Activated naive CD8-positive, alpha-beta T cell treated with anti-CD3 and anti-CD28 coated beads for 36 hours (primary cell): ENCODE data around the gene IGSF1. TPM values are rescaled to one million over a fixed set of nuclear protein-coding genes. Genes with fewer than 3 reads are reported as not detected.
"Not testable (repeated sequence)": the region's sequence is repeated elsewhere in the genome, so short reads cannot be mapped to it uniquely, and the experiment has no call there.

Experiments
- DNase-seq: peaks from one replicate; pipeline ENCODE4 v3.0.0; 2021
- H3K27ac Mint-ChIP-seq: one replicate; pipeline ENCODE4 v1.8.0; 2022; ENCODE audit warnings: mild to moderate bottlenecking, moderate library complexity, mixed read lengths
- H3K27me3 Mint-ChIP-seq: one replicate; pipeline ENCODE4 v1.8.0; 2022; ENCODE audit warnings: mild to moderate bottlenecking, mixed read lengths
- H3K36me3 Mint-ChIP-seq: one replicate; pipeline ENCODE4 v1.8.0; 2021; ENCODE audit warnings: mild to moderate bottlenecking, mixed read lengths
- H3K4me1 Mint-ChIP-seq: one replicate; pipeline ENCODE4 v1.8.0; 2021; ENCODE audit warnings: mixed read lengths
- H3K4me3 Mint-ChIP-seq: one replicate; pipeline ENCODE4 v1.8.0; 2022; ENCODE audit warnings: mild to moderate bottlenecking, moderate library complexity, mixed read lengths
- H3K9me3 Mint-ChIP-seq: one replicate; pipeline ENCODE4 v1.8.0; 2022; ENCODE audit warnings: mixed read lengths
- total RNA-seq, 2 experiments: library from RNA; stranded (reverse); gene quantifications; one replicate each; pipeline ENCODE4 v1.2.3, GENCODE V29; 2021

The IGSF1 gene
- total RNA-seq, 2 experiments from 2014 or later = not detected

DNA sequence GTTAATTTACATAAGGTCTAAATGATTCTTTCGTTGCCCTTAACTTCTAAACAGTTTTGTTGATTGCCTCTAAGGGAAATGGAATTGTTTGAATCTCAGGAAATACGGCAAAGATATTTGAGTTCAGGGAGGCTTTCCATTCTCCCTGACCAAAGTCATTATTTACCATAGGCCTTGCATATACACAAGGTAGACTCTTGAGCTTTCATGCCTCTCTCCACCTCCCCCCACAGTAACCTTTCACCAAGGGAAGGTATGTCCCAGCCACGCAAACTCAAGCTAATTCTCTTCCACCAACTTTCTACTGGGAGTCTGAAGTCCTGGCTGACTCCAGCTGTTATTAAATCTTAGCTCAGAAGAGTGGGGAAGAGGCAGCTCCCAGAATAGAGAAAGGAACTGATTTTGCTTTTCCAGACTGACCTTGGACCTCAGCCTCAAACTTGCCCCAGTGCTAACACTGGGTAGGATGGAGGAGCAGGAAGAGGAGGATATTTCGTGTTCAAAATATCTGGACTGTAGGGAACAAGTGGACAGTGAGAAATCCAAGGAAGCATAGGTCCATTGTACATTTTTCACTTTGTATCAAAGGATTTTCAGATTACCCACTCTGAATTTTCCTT lies 1.4 kb downstream of the IGSF1 start:
- no peak for DNase-seq
- Mint-ChIP-seq H3K27me3 (peaks cover 25% of the 10 kb centered on the region), H3K36me3 (no peaks in the 10 kb centered on the region), H3K27ac (no peak overlapping the region), H3K4me3 (no peak overlapping the region), H3K4me1 (no peaks in the 10 kb centered on the region), H3K9me3 (no peaks in the 10 kb centered on the region)

DNA sequence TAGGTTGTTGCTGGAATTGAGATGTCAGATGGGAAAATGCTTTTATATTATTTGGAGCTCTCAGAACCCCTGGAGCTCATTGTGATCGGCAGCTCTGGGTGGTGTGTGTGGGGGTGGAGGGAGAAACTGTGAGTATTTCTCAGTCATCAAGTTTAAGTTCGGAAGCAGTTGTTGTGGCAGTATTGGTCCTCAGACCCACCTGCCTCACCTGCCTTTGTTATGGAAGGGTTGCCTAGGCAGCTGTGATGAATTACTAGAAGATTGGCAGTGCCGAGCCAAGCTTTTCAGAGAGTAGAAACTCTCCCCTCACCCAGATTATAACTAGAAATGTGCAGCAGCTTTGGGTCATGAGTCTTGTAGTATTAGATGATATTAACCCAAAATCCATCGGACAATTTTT lies 9.5 kb downstream of the IGSF1 start:
- Mint-ChIP-seq H3K4me1 (no peaks in the 10 kb centered on the region), H3K9me3 (no peaks in the 10 kb centered on the region), H3K27me3 (no peaks in the 10 kb centered on the region), H3K36me3 (no peaks in the 10 kb centered on the region), H3K27ac (no peak overlapping the region), H3K4me3 (no peak overlapping the region)
- DNase-seq = no peak

DNA sequence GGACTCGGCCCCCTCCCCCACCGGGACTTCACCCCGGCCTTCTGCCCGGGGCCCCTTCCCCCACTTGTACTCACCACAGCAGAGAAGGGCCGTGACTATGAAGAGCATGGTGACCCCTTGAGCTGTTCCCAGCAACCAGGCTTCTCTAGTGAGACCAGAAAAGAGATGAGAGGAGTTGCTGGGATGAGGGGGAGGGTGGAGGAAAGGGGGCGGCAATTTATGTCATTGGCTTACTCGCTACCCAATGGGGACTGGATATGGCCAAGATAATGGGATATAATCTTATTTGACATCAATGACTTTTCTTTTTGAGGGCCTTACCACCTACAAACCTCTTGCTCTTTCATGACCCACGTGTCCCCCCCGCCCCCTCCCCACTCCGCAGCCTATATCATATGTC lies 9.9 kb downstream of the IGSF1 start:
- Mint-ChIP-seq H3K4me3 (no peak overlapping the region), H3K4me1 (no peaks in the 10 kb centered on the region), H3K36me3 (no peaks in the 10 kb centered on the region), H3K27me3 (no peaks in the 10 kb centered on the region), H3K9me3 (no peaks in the 10 kb centered on the region), H3K27ac (no peak overlapping the region)
- no peak for DNase-seq

GRCh38 chrX:131277543-131278136 lies 11.5 kb downstream of the IGSF1 start:
- Mint-ChIP-seq H3K4me1 (no peaks in the 10 kb centered on the region), H3K4me3 (no peak overlapping the region), H3K36me3 (no peaks in the 10 kb centered on the region), H3K27me3 (no peaks in the 10 kb centered on the region), H3K27ac (no peak overlapping the region), H3K9me3 (no peaks in the 10 kb centered on the region)
- DNase-seq = no peak

- no peak for DNase-seq
- Mint-ChIP-seq H3K27me3 (no peaks in the 10 kb centered on the region), H3K4me3 (no peak overlapping the region), H3K9me3 (no peaks in the 10 kb centered on the region), H3K36me3 (no peaks in the 10 kb centered on the region), H3K4me1 (no peaks in the 10 kb centered on the region), H3K27ac (no peak overlapping the region)
Measured at GRCh38 chrX:131273011-131273410, 16.1 kb downstream of the IGSF1 start.

DNA sequence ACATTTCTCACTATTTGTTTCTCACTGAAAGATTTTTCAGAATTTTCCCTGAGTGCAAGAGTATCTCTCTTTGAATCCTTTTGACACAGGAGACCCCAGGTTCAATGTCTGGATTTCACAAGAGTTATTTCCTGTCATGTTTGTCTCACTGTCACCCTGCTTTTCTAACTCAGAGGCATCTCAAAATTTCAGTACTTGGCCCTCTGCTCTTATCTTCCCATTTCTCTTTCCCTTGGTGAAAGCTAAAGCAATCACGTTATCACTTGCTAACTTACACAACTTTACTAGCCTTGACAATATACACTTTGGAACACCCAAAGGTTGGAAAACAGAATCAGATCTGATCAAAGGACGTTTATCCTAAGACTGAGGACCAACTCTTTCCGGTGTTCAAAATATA lies 17.3 kb downstream of the IGSF1 start:
- Mint-ChIP-seq H3K9me3 (no peaks in the 10 kb centered on the region), H3K27me3 (no peaks in the 10 kb centered on the region), H3K4me1 (no peaks in the 10 kb centered on the region), H3K27ac (no peak overlapping the region), H3K36me3 (no peaks in the 10 kb centered on the region), H3K4me3 (no peak overlapping the region)
- DNase-seq = no peak

GRCh38 chrX:131271274-131271673 lies 17.8 kb downstream of the IGSF1 start:
- H3K9me3 Mint-ChIP-seq = no peaks in the 10 kb centered on the region
- no peaks in the 10 kb centered on the region for H3K36me3 Mint-ChIP-seq
- no peak overlapping the region for H3K4me3 Mint-ChIP-seq
- no peaks in the 10 kb centered on the region for H3K4me1 Mint-ChIP-seq
- no peak for DNase-seq
- H3K27ac Mint-ChIP-seq = no peak overlapping the region
- H3K27me3 Mint-ChIP-seq = no peaks in the 10 kb centered on the region

DNA sequence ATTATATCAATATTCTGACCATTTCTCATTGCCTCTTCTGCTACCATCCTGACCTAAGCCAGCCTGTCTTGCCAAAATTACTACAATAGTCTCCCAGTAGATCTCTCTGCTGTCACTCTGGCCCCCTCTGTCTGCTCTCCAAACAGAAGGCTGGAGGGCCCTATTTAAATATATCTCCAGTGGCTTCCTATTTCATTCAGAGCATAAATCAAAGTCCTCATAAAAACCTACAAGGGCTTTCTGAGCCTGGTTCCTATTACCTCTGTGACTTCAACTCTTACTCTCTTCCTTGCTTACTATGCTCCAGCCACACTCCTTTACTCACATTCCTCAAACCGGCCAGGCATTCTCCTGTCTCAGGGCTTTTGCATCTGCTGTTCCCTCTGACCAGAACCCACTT lies 19.0 kb downstream of the IGSF1 start:
- no peak overlapping the region for H3K27ac Mint-ChIP-seq
- no peaks in the 10 kb centered on the region for H3K9me3 Mint-ChIP-seq
- DNase-seq = no peak
- H3K4me3 Mint-ChIP-seq = no peak overlapping the region
- no peaks in the 10 kb centered on the region for H3K36me3 Mint-ChIP-seq
- no peaks in the 10 kb centered on the region for H3K4me1 Mint-ChIP-seq
- no peaks in the 10 kb centered on the region for H3K27me3 Mint-ChIP-seq

DNA sequence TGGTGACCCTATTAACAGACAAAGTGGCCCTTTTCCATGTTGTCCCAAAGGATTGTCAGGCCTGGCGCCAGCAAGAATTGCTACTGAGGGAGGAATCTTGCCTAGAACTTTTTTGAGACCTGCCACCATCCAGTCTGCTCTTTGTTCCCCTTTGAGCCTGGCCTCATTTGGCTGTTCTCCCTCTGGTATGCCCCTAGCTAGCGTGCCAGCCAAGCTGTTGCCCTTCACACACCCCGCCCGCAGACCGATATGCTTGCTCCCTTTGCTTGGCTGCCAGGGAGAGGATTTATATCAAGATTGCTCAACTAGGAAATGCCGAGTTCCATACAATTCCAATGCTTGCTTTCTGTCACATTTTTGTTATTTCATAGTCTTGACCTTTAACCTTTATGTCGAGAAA lies 24.4 kb downstream of the IGSF1 start:
- H3K4me3 Mint-ChIP-seq = no peak overlapping the region
- DNase-seq = no peak
- no peaks in the 10 kb centered on the region for H3K4me1 Mint-ChIP-seq
- H3K27me3 Mint-ChIP-seq = no peaks in the 10 kb centered on the region
- no peaks in the 10 kb centered on the region for H3K36me3 Mint-ChIP-seq
- no peaks in the 10 kb centered on the region for H3K9me3 Mint-ChIP-seq
- H3K27ac Mint-ChIP-seq = no peak overlapping the region

GRCh38 chrX:131264053-131264452 lies 25.1 kb downstream of the IGSF1 start:
- Mint-ChIP-seq H3K27ac (no peak overlapping the region), H3K4me1 (no peaks in the 10 kb centered on the region), H3K4me3 (no peak overlapping the region), H3K9me3 (no peaks in the 10 kb centered on the region), H3K27me3 (no peaks in the 10 kb centered on the region), H3K36me3 (no peaks in the 10 kb centered on the region)
- DNase-seq = no peak

DNA sequence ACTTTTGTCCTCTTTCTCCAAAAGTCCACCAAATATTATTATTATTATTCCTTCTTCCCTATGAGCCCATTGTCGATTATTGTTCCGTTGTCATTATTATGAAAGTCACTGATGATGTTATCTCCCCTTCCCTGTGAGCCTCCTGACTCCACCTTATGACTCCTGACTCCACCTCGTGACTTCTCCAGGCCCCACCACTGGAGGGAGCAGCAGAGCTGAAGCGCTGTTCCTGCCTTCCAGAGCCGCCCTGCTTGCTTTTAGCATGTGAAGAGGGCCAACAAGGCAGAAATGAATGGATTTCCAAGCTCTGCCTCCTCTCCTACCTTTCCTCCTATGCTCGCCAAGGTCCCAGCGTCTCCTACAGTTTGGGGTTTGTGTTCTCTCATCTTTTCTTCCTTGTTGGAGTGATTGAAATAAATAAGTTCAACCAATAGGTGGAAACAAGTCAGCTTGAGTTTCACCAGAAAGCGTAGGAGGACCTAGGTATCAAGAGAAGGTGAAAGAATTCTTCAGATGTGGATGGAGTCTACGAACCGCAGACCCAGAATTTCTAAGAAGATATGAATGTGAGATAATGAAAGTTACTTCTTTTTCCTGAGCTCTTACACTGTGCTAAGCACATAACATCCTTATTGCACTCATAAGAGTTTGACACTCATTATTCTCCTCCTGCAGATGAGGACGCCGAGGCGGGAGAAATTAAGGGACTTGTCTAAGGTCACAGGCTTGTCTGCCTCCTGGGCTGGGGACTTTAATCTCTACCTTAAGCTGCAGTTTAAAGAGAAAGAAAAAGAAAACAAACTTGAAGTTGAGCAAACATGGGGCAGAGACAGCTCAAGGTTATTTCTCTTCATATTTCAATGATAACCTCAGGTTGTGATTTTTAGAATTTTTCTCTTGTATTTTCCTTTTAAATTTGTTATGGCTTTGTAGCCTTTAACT lies 26.1 kb downstream of the IGSF1 start:
- no peak overlapping the region for H3K4me3 Mint-ChIP-seq
- peak; percentile 1 for DNase-seq
- no peaks in the 10 kb centered on the region for H3K4me1 Mint-ChIP-seq
- no peaks in the 10 kb centered on the region for H3K9me3 Mint-ChIP-seq
- no peaks in the 10 kb centered on the region for H3K36me3 Mint-ChIP-seq
- H3K27me3 Mint-ChIP-seq = no peaks in the 10 kb centered on the region
- no peak overlapping the region for H3K27ac Mint-ChIP-seq

DNA sequence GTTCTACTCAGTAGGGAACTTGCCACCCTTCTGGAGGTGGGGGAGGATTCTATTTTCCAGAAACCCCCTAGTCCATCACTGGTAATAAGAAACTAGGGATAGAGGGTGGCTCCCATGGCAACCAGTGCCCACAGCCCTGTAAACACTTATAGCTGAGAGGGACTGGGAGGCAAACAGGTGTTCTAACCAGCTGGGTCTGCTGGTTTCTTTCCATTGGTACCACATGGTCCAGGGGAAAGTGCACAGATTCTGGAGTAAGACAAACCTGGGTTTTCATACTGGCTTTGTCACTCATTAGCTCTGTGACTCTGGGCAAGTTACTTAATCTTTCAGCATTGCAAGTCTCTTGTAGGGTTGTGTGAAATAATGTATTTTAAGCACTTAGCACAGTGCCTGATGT lies 26.9 kb downstream of the IGSF1 start:
- no peaks in the 10 kb centered on the region for H3K4me1 Mint-ChIP-seq
- DNase-seq = no peak
- no peak overlapping the region for H3K27ac Mint-ChIP-seq
- no peaks in the 10 kb centered on the region for H3K27me3 Mint-ChIP-seq
- no peaks in the 10 kb centered on the region for H3K36me3 Mint-ChIP-seq
- no peak overlapping the region for H3K4me3 Mint-ChIP-seq
- H3K9me3 Mint-ChIP-seq = no peaks in the 10 kb centered on the region

GRCh38 chrX:131257367-131257766 lies 31.7 kb downstream of the IGSF1 start:
- H3K9me3 Mint-ChIP-seq = no peaks in the 10 kb centered on the region
- H3K27ac Mint-ChIP-seq = no peak overlapping the region
- no peak overlapping the region for H3K4me3 Mint-ChIP-seq
- no peaks in the 10 kb centered on the region for H3K36me3 Mint-ChIP-seq
- no peaks in the 10 kb centered on the region for H3K27me3 Mint-ChIP-seq
- DNase-seq = no peak
- no peaks in the 10 kb centered on the region for H3K4me1 Mint-ChIP-seq

DNA sequence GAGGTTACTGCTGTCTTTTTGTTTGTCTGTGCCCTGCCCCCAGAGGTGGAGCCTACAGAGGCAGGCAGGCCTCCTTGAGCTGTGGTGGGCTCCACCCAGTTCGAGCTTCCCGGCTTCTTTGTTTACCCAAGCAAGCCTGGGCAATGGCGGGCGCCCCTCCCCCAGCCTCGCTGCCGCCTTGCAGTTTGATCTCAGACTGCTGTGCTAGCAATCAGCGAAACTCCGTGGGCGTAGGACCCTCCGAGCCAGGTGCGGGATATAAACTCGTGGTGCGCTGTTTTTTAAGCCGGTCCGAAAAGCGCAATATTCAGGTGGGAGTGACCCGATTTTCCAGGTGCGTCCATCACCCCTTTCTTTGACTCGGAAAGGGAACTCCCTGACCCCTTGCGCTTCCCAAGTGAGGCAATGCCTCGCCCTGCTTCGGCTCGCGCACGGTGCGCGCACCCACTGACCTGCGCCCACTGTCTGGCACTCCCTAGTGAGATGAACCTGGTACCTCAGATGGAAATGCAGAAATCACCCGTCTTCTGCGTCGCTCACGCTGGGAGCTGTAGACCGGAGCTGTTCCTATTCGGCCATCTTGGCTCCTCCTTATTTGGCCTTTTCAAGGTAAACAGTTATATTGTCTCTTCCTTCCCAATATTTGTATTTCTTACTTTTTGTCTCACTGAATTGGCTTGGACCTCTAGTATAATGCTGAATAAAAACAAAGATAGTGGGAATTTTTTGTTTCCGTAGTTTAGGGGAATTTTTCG lies 37.9 kb downstream of the IGSF1 start:
- not testable (repeated sequence) for H3K9me3 Mint-ChIP-seq, H3K4me1 Mint-ChIP-seq, H3K27ac Mint-ChIP-seq, H3K27me3 Mint-ChIP-seq, H3K4me3 Mint-ChIP-seq, DNase-seq, H3K36me3 Mint-ChIP-seq

- H3K9me3 Mint-ChIP-seq = no peaks in the 10 kb centered on the region
- DNase-seq = no peak
- no peaks in the 10 kb centered on the region for H3K4me1 Mint-ChIP-seq
- no peak overlapping the region for H3K27ac Mint-ChIP-seq
- no peaks in the 10 kb centered on the region for H3K36me3 Mint-ChIP-seq
- peaks cover 3% of the 10 kb centered on the region for H3K27me3 Mint-ChIP-seq
- no peak overlapping the region for H3K4me3 Mint-ChIP-seq
Measured at GRCh38 chrX:131239057-131239456, 50.0 kb downstream of the IGSF1 start.
